Activated naive CD4-positive, alpha-beta T cell treated with anti-CD3 and anti-CD28 coated beads, Interleukin-2, amount 50 U/mL, for 72 hours (primary cell): ENCODE data around the gene PAXX. TPM values are rescaled to one million over a fixed set of nuclear protein-coding genes. Genes with fewer than 3 reads are reported as not detected.

Experiments
- ATAC-seq, 2 donors: fragments of 150-1000 bp; cut with Tn5 transposase; 2 replicates each; pipeline ENCODE4 v1.10.0; 2021; ENCODE audit warnings: mild to moderate bottlenecking in 2 of 2, moderate library complexity in 2 of 2
- DNase-seq, 2 donors: peaks; one replicate each; pipeline ENCODE4 v3.0.0; 2021 to 2022; ENCODE audit warnings: low spot score in 2 of 2
- H3K27ac Mint-ChIP-seq, 2 donors: one replicate each; pipeline ENCODE4 v1.8.0; 2022; ENCODE audit warnings: mild to moderate bottlenecking in 2 of 2, mixed read lengths in 2 of 2
- H3K36me3 Mint-ChIP-seq, 2 donors: one replicate each; pipeline ENCODE4 v1.8.0; 2022; ENCODE audit warnings: mixed read lengths in 2 of 2
- H3K9me3 Mint-ChIP-seq, 2 donors: one replicate each; pipeline ENCODE4 v1.8.0; 2022; ENCODE audit warnings: mixed read lengths in 2 of 2
- total RNA-seq, 2 donors: library from RNA; stranded (reverse); gene quantifications; one replicate each; pipeline ENCODE4 v1.2.3, GENCODE V29; 2022

PAXX gene
- total RNA-seq, 2 donors from 2014 or later = 36.7 to 64.5 TPM

DNA sequence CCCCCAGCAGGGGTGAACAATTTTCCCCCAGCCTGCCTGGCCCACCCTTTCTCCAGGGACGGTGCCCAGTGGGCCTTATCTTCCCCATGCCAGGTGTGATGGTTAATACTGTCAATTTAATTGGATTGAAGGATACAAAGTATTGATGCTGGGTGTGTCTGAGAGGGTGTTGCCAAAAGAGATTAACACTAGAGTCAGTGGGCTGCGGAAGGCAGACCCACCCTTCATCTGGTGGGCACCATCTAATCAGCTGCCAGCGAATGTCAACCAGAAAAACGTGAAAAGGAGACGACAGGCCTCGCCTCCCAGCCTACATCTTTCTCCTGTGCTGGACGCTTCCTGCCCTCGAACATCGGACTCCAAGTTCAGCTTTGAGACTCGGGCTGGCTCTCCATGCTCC lies 45.3 kb downstream of the PAXX start:
- H3K36me3 Mint-ChIP-seq = no peaks in the 10 kb centered on the region

DNA sequence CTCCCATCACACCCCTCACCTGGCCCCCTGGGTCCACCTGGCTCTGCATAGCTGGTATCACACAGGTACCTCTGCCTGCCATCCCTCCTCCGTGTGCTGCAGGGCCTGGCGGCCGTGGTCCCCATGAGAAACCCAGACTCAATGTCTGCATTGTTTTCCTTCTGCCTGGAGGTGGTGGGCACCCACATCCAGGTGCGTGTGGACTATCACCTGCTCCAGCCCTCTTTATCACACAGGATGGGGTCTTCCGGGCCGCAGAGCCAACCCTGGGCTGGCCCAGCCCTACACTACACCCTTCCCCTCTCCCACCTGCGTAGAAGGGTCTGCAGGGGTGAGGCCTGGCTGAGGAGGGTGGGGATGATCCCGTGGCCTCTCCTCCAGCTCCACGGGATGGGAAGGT lies 46.7 kb downstream of the PAXX start:
- no peak for DNase-seq
- Mint-ChIP-seq H3K27ac (no peak overlapping the region), H3K36me3 (no peaks in the 10 kb centered on the region), H3K9me3 (no peaks in the 10 kb centered on the region)
- no peak for ATAC-seq

More for the DNA sequence above, 45.3 kb downstream of the PAXX start:
- ATAC-seq (no peak), DNase-seq (no peak)
- Mint-ChIP-seq H3K27ac (no peak overlapping the region), H3K9me3 (no peaks in the 10 kb centered on the region)

DNA sequence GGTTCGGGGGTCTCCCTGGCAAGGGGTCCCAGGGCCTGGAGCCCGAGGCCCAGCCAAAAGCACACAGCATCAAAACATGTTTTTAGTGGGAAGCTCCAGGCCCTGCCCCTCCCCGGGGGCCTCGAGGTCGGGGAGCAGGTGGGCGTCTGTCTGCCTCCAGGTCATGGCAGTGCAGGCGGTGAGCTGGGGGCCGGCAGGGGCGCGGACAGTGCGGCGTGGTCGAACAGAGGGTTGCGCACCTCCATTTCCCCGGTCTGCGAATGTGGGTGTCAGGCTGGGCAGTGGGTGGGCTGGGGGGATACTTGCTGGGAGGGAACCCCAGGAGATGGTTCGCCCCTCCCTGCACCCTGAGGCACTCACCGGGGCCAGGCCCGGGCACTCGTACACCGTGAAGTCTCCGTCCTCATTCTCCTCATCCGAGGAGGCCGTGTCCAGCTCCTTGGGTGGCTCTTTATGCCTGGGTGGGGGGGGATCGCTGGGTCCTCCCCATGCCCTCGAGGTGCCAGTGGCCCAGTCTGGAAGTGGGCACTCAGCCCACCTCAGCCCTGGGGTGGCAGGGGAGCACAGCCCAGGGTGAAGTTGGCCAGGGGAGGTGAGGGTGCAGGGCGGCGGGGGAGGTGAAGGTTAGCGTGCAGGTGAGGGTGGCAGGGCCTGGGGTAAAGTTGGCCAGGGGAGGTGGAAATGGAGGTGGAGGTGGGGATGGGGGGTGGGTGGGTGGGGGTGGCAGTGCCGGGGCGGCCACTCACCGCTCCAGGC lies 47.6 kb downstream of the PAXX start:
- no peaks in the 10 kb centered on the region for H3K9me3 Mint-ChIP-seq
- DNase-seq (no peak), ATAC-seq (no peak)
- no peaks in the 10 kb centered on the region for H3K36me3 Mint-ChIP-seq
- no peak overlapping the region for H3K27ac Mint-ChIP-seq

DNA sequence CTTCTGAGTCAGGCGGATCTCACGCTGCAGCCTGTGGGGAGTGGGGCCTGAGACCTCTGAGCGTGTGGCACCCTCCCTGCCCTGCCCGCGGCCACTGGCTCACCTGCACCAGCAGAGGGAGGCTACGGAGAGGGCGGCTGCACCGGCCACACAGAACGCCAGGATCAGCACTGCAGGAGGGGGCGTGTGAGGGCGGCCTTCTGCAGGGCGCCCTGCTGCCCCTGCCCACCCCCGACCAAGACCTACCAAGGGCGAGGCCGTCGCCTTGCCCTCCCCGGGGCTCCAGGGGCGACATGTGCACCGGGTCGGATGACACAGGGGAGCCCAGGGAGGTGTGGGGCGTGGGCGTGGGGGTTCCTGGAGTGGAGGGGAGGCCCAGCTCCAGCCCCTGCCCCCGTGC lies 48.3 kb downstream of the PAXX start:
- Mint-ChIP-seq H3K36me3 (no peaks in the 10 kb centered on the region), H3K27ac (no peak overlapping the region), H3K9me3 (no peaks in the 10 kb centered on the region)
- ATAC-seq = no peak
- DNase-seq = no peak

DNA sequence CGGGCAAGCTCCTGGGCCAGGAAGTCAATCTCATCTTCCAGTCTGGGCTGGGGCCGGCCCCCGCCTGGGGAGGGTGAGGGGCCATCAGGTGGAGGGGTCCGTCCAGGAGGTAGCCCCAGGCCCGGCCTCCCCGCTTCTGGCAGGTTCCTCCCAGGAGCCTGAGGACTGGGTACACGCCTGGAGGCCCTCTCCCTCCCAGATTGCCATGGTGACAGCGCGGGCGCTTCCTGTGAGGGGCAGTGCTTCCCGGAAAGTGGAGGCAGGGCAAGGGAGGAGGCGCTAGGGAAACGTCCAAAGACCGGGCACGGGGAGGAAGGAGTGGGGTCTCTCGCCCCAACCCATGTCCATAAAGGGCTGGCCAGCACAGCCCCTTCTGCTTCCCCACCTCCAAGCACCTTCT lies 48.9 kb downstream of the PAXX start:
- ATAC-seq (no peak), DNase-seq (no peak)
- H3K27ac Mint-ChIP-seq = no peak overlapping the region
- no peaks in the 10 kb centered on the region for H3K9me3 Mint-ChIP-seq
- no peaks in the 10 kb centered on the region for H3K36me3 Mint-ChIP-seq

DNA sequence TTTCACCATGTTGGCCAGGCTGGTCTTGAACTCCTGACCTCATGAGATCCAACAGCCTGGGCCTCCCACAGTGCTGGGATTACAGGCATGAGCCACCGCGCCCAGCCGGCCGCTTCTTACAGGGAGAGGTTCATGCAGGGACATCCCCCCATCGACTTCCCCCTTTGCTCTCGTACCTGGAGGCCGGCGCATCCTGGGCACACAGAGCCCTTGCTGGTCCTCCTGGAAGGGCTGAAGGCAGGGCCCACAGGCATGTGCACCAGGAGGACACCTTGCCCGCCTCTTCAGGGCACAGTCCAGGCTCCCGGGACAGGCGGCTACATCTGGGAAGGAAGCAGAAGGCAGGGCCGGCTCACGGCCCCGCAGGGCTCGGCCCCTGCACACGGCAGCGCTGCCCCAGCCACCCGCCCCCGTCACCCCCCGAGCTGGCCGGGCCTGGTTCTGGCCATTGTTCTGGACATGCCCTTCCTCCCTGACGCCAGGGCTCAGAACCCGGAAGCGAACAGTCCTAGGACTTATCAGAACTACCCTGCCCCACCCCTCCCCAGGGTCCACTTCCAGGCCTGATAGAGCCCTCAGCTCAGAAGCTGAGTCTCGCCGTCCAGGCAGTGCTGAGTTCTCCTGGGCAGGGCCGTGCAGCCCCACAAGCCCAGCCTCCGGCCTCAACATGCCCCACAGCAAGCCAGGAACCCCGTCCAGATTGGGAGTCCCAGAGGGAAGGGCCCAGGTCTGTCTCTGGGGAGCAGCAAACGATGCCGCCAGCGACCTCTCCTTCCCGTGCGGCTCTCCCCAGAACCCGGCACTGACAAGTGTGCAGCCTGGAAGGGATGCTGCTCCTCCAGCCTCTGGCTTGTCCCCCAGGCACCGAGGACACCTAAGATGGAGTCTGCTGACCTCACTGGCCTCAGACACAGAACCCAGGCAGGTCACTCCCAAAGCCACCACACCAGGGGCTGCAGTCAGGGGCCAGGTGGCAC lies 50.8 kb downstream of the PAXX start:
- DNase-seq (no peak), ATAC-seq (no peak)
- no peaks in the 10 kb centered on the region for H3K36me3 Mint-ChIP-seq
- no peaks in the 10 kb centered on the region for H3K9me3 Mint-ChIP-seq
- H3K27ac Mint-ChIP-seq = no peak overlapping the region

Other genes with a start within 250 kb of the PAXX start
- gene LCN10, start 249.5 kb upstream of the PAXX start, total RNA-seq = 1 to 10 TPM in 1 of 2 donors, under 1 TPM in 1; 0.89 to 1.6 TPM
- gene LCN6, start 243.9 kb upstream of the PAXX start, total RNA-seq = not detected
- gene LCN8, start 234.2 kb upstream of the PAXX start, total RNA-seq = not detected
- gene LCN15, start 227.9 kb upstream of the PAXX start, total RNA-seq = not detected
- gene TMEM141, start 201.1 kb upstream of the PAXX start, total RNA-seq = 10 to 100 TPM; 31.1 to 46.8 TPM
- gene CCDC183, start 196.1 kb upstream of the PAXX start, total RNA-seq = 1 to 10 TPM in 1 of 2 donors, under 1 TPM in 1; 0.18 to 1.3 TPM
- 100 to 1,000 TPM in 1 of 2 donors, 10 to 100 TPM in 1; 79.3 to 101 TPM for gene RABL6, start 184.5 kb upstream of the PAXX start, total RNA-seq
- gene AJM1, start 149.9 kb upstream of the PAXX start, total RNA-seq = 1 to 10 TPM; 3.7 to 6.7 TPM
- gene PHPT1, start 143.0 kb upstream of the PAXX start, total RNA-seq = 100 to 1,000 TPM; 129 to 167 TPM
- 10 to 100 TPM; 17.7 to 21.5 TPM for gene MAMDC4, start 140.1 kb upstream of the PAXX start, total RNA-seq
- gene EDF1, start 126.1 kb upstream of the PAXX start, total RNA-seq = 100 to 1,000 TPM; 272 to 274 TPM
- 10 to 100 TPM; 53.7 to 56.5 TPM for gene TRAF2, start 105.9 kb upstream of the PAXX start, total RNA-seq
- 100 to 1,000 TPM in 1 of 2 donors, 10 to 100 TPM in 1; 66.9 to 107 TPM for gene FBXW5, start 47.7 kb upstream of the PAXX start, total RNA-seq
- gene C8G, start 47.2 kb upstream of the PAXX start, total RNA-seq = 1 to 10 TPM; 1.5 to 2.5 TPM
- gene LCN12, start 40.1 kb upstream of the PAXX start, total RNA-seq = 1 to 10 TPM in 1 of 2 donors, under 1 TPM in 1; 0.64 to 2.0 TPM
- not detected for gene PTGDS, start 14.9 kb upstream of the PAXX start, total RNA-seq
- not detected for gene LCNL1, start 9.4 kb upstream of the PAXX start, total RNA-seq
- not detected for gene CLIC3, start 4.1 kb downstream of the PAXX start, total RNA-seq
- 10 to 100 TPM; 17.8 to 21.9 TPM for gene ABCA2, start 35.8 kb downstream of the PAXX start, total RNA-seq
- gene FUT7, start 39.7 kb downstream of the PAXX start, total RNA-seq = 1 to 10 TPM; 1.4 to 1.6 TPM
- 10 to 100 TPM; 29.4 to 34.2 TPM for gene NPDC1, start 53.8 kb downstream of the PAXX start, total RNA-seq
- under 1 TPM in 1 of 2 donors, not detected in 1; 0.27 TPM for gene ENTPD2, start 61.6 kb downstream of the PAXX start, total RNA-seq
- gene SAPCD2, start 78.1 kb downstream of the PAXX start, total RNA-seq = 10 to 100 TPM in 1 of 2 donors, 1 to 10 TPM in 1; 3.5 to 13.3 TPM
- 10 to 100 TPM in 1 of 2 donors, 1 to 10 TPM in 1; 7.5 to 28.2 TPM for gene UAP1L1, start 85.1 kb downstream of the PAXX start, total RNA-seq
- gene MAN1B1, start 94.6 kb downstream of the PAXX start, total RNA-seq = 10 to 100 TPM; 23.8 to 41.4 TPM
- gene DPP7, start 122.3 kb downstream of the PAXX start, total RNA-seq = 100 to 1,000 TPM; 172 to 236 TPM
- under 1 TPM in 1 of 2 donors, not detected in 1; 0.10 TPM for gene GRIN1, start 146.7 kb downstream of the PAXX start, total RNA-seq
- not detected for gene LRRC26, start 177.6 kb downstream of the PAXX start, total RNA-seq
- gene TMEM210, start 179.6 kb downstream of the PAXX start, total RNA-seq = not detected
- gene ANAPC2, start 196.1 kb downstream of the PAXX start, total RNA-seq = 10 to 100 TPM; 48.1 to 68.3 TPM
- 10 to 100 TPM; 37.1 to 64.0 TPM for gene SSNA1, start 196.3 kb downstream of the PAXX start, total RNA-seq
- 1 to 10 TPM; 5.7 to 7.3 TPM for gene TPRN, start 208.3 kb downstream of the PAXX start, total RNA-seq
- gene TMEM203, start 213.2 kb downstream of the PAXX start, total RNA-seq = 10 to 100 TPM; 15.3 to 27.1 TPM
- 10 to 100 TPM; 31.7 to 48.5 TPM for gene NDOR1, start 213.3 kb downstream of the PAXX start, total RNA-seq
- 1 to 10 TPM; 3.1 to 9.4 TPM for gene RNF208, start 229.8 kb downstream of the PAXX start, total RNA-seq
- under 1 TPM; 0.34 to 0.64 TPM for gene CYSRT1, start 232.8 kb downstream of the PAXX start, total RNA-seq
- not detected for gene RNF224, start 235.1 kb downstream of the PAXX start, total RNA-seq
- gene SLC34A3, start 238.5 kb downstream of the PAXX start, total RNA-seq = under 1 TPM in 1 of 2 donors, not detected in 1; 0.12 TPM
- gene TUBB4B, start 248.9 kb downstream of the PAXX start, total RNA-seq = 100 to 1,000 TPM; 277 to 307 TPM